PC-9 (cell line): ENCODE data around the gene CDKN2B-AS1.
"Not testable (repeated sequence)": the region's sequence is repeated elsewhere in the genome, so short reads cannot be mapped to it uniquely, and the experiment has no call there.

Experiments used
- CTCF ChIP-seq: fragments of 200-600 bp; sonication (generic); conservative IDR thresholded peaks from 2 replicates; pipeline ENCODE4 v1.6.1; 2017; ENCODE audit warnings: mixed run types, antibody characterized with exemption, mild to moderate bottlenecking, moderate library complexity
- EZH2 ChIP-seq: fragments of 200-600 bp; sonication (generic); IDR thresholded peaks from 2 replicates; pipeline ENCODE4 v1.8.0; 2017; ENCODE audit warnings: antibody characterized with exemption, low read depth

GRCh38 chr9:21959268-21959667 lies 35.3 kb upstream of the CDKN2B-AS1 start:
- TF ChIP-seq CTCF, EZH2: not testable (repeated sequence)
